Gastroesophageal sphincter (tissue), 4 donors: ENCODE measurements around the gene SLC47A2. TPM values are rescaled to one million over a fixed set of nuclear protein-coding genes. Genes with fewer than 3 reads are reported as not detected.

Experiments used
- ATAC-seq: fragments of 150-250 bp; one replicate; pipeline ENCODE4 v1.9.1; 2016; ENCODE audit warnings: mild to moderate bottlenecking, moderate library complexity
- H3K27ac ChIP-seq, 4 donors: fragments of 200-600 bp; sonication (generic) in 3 of 4; 1 replicate in 3 of 4; 2 replicates in 1 of 4; pipeline ENCODE4 v1.5.1; 2016 to 2019
- H3K27me3 ChIP-seq: fragments of 200-600 bp; sonication (generic); one replicate; pipeline ENCODE4 v1.5.1; 2019
- H3K36me3 ChIP-seq, 2 donors: fragments of 200-600 bp; sonication (generic); one replicate each; pipeline ENCODE4 v1.5.1; 2019; ENCODE audit warnings: control low read depth in 1 of 2
- H3K4me1 ChIP-seq, 3 donors: fragments of 200-600 bp; sonication (generic); 1 replicate in 2 of 3; 2 replicates in 1 of 3; pipeline ENCODE4 v1.5.1; 2016 to 2019; ENCODE audit warnings: control low read depth in 2 of 3
- H3K4me3 ChIP-seq, 2 donors: fragments of 200-600 bp; sonication (generic); one replicate each; pipeline ENCODE4 v1.5.1; 2019; ENCODE audit warnings: mild to moderate bottlenecking in 1 of 2, moderate library complexity in 1 of 2
- H3K9me3 ChIP-seq, 3 donors: fragments of 200-600 bp; sonication (generic); one replicate each; pipeline ENCODE4 v1.5.1; 2017 to 2019; ENCODE audit warnings: control low read depth in 2 of 3
- EP300 ChIP-seq: sonication (generic); formaldehyde crosslinking; IDR thresholded peaks from one replicate; pipeline ENCODE4 v1.6.1; 2017; ENCODE audit warnings: antibody characterized with exemption, mild to moderate bottlenecking
- POLR2A ChIP-seq, 2 donors: fragments of 450-650 bp; IDR thresholded peaks; one replicate each; pipeline ENCODE4 v1.6.1; 2017; ENCODE audit warnings: antibody characterized with exemption in 2 of 2, mild to moderate bottlenecking in 2 of 2, moderate library complexity in 1 of 2
- POLR2AphosphoS5 ChIP-seq: sonication (generic); formaldehyde crosslinking; IDR thresholded peaks from one replicate; pipeline ENCODE4 v1.6.1; 2017; ENCODE audit warnings: antibody characterized with exemption
- WGBS, 2 donors: methylation state at CpG; one replicate each; pipeline ENCODE4 v1.1.5; 2018; ENCODE audit warnings: low coverage in 1 of 2; 5-methylcytosine and 5-hydroxymethylcytosine counted together
- total RNA-seq, 4 donors: library from RNA; depleted of rRNA; stranded (reverse); fragments of >200 nt; gene quantifications; one replicate each; pipeline ENCODE4 v1.1.0, GENCODE V29; 2016
- TF ChIP-seq, protein P1 (sequence below), 4 experiments: fragments of 200-600 bp in 2 of 4; fragments of 450-650 bp in 2 of 4; sonication (generic) in 1 of 4; IDR thresholded peaks; one replicate each; pipeline ENCODE4 v1.5.1; 2017 to 2019; ENCODE audit warnings: antibody characterized with exemption in 4 of 4, mild to moderate bottlenecking in 2 of 4, moderate library complexity in 2 of 4

SLC47A2 gene
- total RNA-seq, 4 donors from 2014 or later: not detected

DNA sequence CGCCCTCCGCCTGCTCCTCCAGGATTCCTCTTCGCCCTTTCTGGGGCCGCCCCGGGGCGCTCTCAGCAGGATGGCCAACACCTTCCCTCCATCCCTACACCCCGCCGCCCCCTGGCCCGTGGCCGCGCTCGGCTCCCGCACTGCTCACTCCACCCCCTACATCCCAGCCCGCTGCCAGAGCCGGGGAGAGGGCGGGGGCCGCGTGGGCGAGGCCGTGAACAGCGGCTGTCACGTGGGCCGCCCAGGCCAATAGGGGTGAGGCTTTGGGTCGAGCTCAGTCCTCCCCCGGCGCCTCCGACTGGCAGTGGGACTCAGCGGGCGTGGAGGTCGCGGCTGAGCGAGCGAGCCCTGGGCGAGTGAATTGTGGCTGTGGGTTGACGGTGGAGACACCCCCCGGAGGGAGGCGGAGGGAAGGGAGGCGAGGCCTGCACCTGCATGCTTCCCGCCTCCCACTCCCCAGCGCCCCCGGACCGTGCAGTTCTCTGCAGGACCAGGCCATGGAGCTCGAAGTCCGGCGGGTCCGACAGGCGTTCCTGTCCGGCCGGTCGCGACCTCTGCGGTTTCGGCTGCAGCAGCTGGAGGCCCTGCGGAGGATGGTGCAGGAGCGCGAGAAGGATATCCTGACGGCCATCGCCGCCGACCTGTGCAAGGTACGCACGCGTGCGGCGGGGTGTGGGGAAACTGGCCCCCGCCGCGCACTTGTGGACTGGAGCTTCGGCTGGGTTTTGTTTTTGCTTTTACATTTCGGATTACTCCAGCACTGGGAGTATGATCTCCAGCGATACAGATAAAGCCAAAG lies 67.7 kb downstream of the SLC47A2 start, which contains the start of gene ALDH3A2:
ALDH3A2 (plus strand) TSS at position 277 of the 799 bp plus-strand sequence; CDS start at position 498, 221 bp downstream.
- Histone ChIP-seq H3K27me3 (no peaks in the 10 kb centered on the region), H3K4me1 (peaks cover 9 to 67% (median 23%) of the 10 kb centered on the region in 3 donors), H3K36me3 (peaks cover 0 to 8% of the 10 kb centered on the region in 2 donors), H3K27ac (peak within 1 kb of the TSS; percentile 95 to 97 (median 96)), H3K4me3 (peak within 1 kb of the TSS; percentile 68 to 73), H3K9me3 (no peaks in the 10 kb centered on the region)
- TF ChIP-seq POLR2A (IDR thresholded peaks at IDR 0.05) (peak; percentile 92 to 96), EP300 (no peak), POLR2AphosphoS5 (peak; percentile 98)
- TF ChIP-seq, protein P1, sequence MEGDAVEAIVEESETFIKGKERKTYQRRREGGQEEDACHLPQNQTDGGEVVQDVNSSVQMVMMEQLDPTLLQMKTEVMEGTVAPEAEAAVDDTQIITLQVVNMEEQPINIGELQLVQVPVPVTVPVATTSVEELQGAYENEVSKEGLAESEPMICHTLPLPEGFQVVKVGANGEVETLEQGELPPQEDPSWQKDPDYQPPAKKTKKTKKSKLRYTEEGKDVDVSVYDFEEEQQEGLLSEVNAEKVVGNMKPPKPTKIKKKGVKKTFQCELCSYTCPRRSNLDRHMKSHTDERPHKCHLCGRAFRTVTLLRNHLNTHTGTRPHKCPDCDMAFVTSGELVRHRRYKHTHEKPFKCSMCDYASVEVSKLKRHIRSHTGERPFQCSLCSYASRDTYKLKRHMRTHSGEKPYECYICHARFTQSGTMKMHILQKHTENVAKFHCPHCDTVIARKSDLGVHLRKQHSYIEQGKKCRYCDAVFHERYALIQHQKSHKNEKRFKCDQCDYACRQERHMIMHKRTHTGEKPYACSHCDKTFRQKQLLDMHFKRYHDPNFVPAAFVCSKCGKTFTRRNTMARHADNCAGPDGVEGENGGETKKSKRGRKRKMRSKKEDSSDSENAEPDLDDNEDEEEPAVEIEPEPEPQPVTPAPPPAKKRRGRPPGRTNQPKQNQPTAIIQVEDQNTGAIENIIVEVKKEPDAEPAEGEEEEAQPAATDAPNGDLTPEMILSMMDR (IDR thresholded peaks at IDR 0.05): peak in 3 of 4 experiments; percentile 32 to 50 (median 40)
- ATAC-seq: peak; percentile 99
- WGBS, 2 donors: 0% methylated on average over 7 to 29 of the region's 71 CpGs

DNA sequence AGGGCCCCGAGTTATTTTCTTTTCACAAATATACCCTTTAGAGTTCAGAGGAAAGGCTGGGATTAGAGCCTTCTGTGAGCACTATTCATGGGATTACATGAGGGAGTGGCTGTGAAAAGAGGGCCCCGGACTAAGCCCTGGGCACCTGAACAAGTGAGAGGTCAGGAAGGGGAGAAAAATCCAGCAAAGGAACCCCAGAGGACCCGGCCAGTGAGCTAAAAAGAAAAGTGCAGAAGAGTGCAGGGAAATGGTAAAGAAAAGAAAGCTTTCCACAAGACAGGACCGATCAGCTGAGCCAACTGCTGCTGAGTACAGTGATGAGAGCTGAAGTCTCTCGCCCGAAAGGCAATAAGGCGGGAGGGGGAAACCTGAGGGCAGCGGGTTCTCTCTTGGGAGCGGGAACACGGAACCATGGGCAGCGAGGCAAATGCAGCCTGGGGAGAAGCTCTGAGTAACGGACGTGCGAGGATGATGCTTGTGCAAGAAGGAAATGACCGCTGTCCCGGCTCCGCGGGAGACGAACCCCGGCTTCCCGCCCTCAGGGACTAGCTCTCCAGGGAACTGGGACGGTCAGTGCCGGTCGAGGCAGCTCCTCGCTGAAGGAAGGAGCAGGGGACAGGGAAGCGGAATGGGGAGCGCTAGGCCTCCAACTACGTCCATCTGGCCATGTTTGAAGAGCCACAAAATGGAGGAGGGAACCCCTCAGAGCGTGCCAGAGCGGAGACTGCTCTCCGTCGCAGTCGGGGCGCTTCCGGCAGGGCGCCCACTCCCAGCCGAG lies 68.5 kb downstream of the SLC47A2 start:
- WGBS, 2 donors: 0 to 1% methylated on average over 9 to 18 of the region's 37 CpGs
- TF ChIP-seq POLR2A (IDR thresholded peaks at IDR 0.05): no peak
- TF ChIP-seq EP300: no peak
- no peak for TF ChIP-seq POLR2AphosphoS5
- TF ChIP-seq, protein P1 (IDR thresholded peaks at IDR 0.05): no peak
- ATAC-seq: peak; percentile 58
- Histone ChIP-seq H3K36me3 (peaks cover 0 to under 1% of the 10 kb centered on the region in 2 donors), H3K4me1 (peaks cover 9 to 63% (median 20%) of the 10 kb centered on the region in 3 donors), H3K27me3 (no peaks in the 10 kb centered on the region), H3K4me3 (peak overlapping the region; percentile 68 to 73), H3K9me3 (no peaks in the 10 kb centered on the region), H3K27ac (peak overlapping the region; percentile 95 to 97 (median 96))

DNA sequence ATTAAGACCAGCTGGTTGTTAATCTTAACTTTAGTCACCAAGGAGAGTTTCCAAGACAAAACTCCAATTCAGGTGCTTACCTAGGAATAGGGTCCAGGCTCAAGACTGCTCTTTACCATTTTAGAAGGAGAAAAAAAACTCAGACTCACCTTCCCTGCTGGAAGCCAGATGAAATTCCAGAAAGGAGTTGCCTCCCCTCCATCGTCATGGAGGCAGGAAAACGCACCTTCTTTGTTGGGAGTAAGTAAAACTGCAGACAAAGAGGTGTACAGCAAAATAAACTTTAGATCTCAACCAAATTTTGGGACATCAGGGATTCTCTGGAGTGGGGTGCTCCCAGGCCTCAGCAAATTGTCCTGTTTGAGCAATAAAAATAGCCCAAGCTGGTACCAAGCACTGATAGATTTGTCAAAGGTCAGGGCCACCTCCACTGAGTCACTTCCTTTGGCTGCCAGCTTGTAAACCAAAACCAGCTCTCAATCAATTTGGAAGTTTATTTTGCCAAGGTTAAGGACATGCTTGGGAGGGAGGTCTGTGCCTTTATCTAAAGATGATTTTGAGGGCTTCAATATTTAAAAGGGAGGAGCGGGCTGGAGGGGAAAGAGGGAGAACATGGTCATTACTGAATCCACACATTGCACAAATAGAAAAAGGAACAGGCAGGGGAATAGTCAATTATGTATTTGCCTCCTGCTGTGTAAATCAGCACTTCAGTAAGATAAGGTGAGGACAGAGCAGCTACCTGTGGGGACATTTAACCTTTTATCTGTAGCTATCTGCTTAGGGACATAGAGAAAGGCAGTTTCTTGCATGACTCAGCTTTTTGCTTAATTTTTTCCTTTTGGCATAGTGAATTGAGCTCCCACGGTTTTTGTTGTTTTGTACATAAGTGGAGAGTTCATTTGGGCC lies 69.3 kb downstream of the SLC47A2 start:
- Histone ChIP-seq H3K9me3 (no peaks in the 10 kb centered on the region), H3K27ac (peak overlapping the region; percentile 95 to 97 (median 96)), H3K4me1 (peaks cover 9 to 54% (median 20%) of the 10 kb centered on the region in 3 donors), H3K4me3 (peak overlapping the region in 1 of 2 donors; percentile 73), H3K36me3 (no peaks in the 10 kb centered on the region), H3K27me3 (no peaks in the 10 kb centered on the region)
- ATAC-seq: no peak
- WGBS, 2 donors: 69% methylated on average over 4 of the region's 4 CpGs; no CpG with 5 or more reads in 1 of the 2 donors
- TF ChIP-seq POLR2AphosphoS5: peak; percentile 56
- TF ChIP-seq EP300: no peak

DNA sequence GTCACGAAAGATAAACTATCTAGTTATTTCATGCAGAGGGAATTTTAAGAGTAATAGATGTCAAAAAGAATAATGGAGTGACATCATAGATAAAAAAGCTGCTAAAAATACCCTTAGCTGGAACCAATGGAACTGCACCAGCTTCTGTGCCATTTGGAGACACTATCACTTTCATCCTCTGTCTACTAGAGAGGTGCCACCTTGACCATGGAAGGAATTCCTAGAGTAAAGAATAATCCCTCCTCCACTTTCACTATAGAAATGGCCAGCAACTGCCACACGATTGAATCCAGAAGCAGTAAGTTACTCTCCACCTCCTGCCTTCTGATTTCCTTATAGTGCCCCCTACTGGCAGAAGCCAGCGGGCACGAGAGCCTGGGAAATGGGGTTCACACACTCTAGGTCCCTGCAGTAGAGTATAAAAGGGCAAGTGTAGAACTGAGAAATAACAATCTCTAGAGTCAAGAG lies 70.6 kb downstream of the SLC47A2 start:
- no peak overlapping the region for H3K4me3 ChIP-seq
- TF ChIP-seq, protein P1 (IDR thresholded peaks at IDR 0.05): peak in 1 of 4 experiments; percentile 45
- no peak for TF ChIP-seq POLR2A (IDR thresholded peaks at IDR 0.05)
- 18 to 21% methylated on average over 3 to 4 of the region's 4 CpGs for WGBS, 2 donors
- peak overlapping the region in 2 of 4 donors; percentile 6 to 95 for H3K27ac ChIP-seq
- H3K4me1 ChIP-seq: peaks cover 9 to 42% (median 11%) of the 10 kb centered on the region in 3 donors
- no peaks in the 10 kb centered on the region for H3K27me3 ChIP-seq
- no peaks in the 10 kb centered on the region for H3K9me3 ChIP-seq
- no peaks in the 10 kb centered on the region for H3K36me3 ChIP-seq
- ATAC-seq: no peak
